IMR-90 (cell line): ENCODE results near the gene HIGD2A. TPM values are rescaled to one million over a fixed set of nuclear protein-coding genes. Genes with fewer than 3 reads are reported as not detected.

Experiments used
- ATAC-seq: fragments of 200-7000 bp; cut with Tn5 transposase; 2 replicates; pipeline ENCODE4 v1.9.1; 2020; ENCODE audit warnings: low read depth, mild to moderate bottlenecking, moderate library complexity
- BruUV-seq: library from RNA; stranded (reverse); fragments of 400-500 nt; replicated peaks from 2 replicates; lab custom pipeline; 2021; lab: Mats Ljungman, UMichigan
- CTCF ChIA-PET: fragments of 300-600 bp; formaldehyde crosslinking; extraction: SDS; loops from one replicate; lab custom pipeline; 2021; ENCODE audit warnings: antibody characterized with exemption; lab: Yijun Ruan, JAX
- POLR2A ChIA-PET: fragments of 300-600 bp; sonication (Branson Sonifier 250); formaldehyde crosslinking; loops from one replicate; lab custom pipeline; 2022; ENCODE audit warnings: antibody characterized with exemption; ENCODE audit not compliant: unreplicated experiment; lab: Charles Lee
- DNase-seq: peaks from one replicate; pipeline ENCODE4 v3.0.0; 2013
- H2AFZ ChIP-seq: replicated peaks from 2 replicates; pipeline ENCODE3; 2013; ENCODE audit warnings: low read length, mild to moderate bottlenecking; ENCODE audit not compliant: poor library complexity
- H2AK5ac ChIP-seq: 2 replicates; pipeline ENCODE4 v1.6.1; 2013; ENCODE audit warnings: low read depth, low read length, inconsistent platforms
- H2AK9ac ChIP-seq: replicated peaks from 2 replicates; pipeline ENCODE3; 2013; ENCODE audit warnings: mild to moderate bottlenecking, low read depth, low read length, moderate library complexity; ENCODE audit not compliant: poor library complexity
- H2BK120ac ChIP-seq: 2 replicates; pipeline ENCODE4 v1.6.1; 2013; ENCODE audit warnings: low read depth, low read length, inconsistent platforms
- H2BK15ac ChIP-seq: 3 replicates; pipeline ENCODE4 v1.6.1; 2013; ENCODE audit warnings: low read depth, low read length, inconsistent platforms
- H2BK20ac ChIP-seq: 2 replicates; pipeline ENCODE4 v1.6.1; 2013; ENCODE audit warnings: low read depth, mild to moderate bottlenecking, inconsistent platforms, low read length, moderate library complexity
- H2BK5ac ChIP-seq: 2 replicates; pipeline ENCODE4 v1.6.1; 2013; ENCODE audit warnings: mild to moderate bottlenecking, low read depth, low read length, inconsistent platforms; ENCODE audit not compliant: poor library complexity, severe bottlenecking
- H3K14ac ChIP-seq: replicated peaks from 2 replicates; pipeline ENCODE4 v1.6.1; 2013; ENCODE audit warnings: low read depth, low read length, inconsistent platforms
- H3K18ac ChIP-seq: 2 replicates; pipeline ENCODE4 v1.6.1; 2013; ENCODE audit warnings: low read depth, low read length, control low read depth
- H3K23ac ChIP-seq: 2 replicates; pipeline ENCODE4 v1.6.1; 2013; ENCODE audit warnings: low read depth, low read length, inconsistent platforms
- H3K27ac ChIP-seq: 2 replicates; pipeline ENCODE4 v1.5.1; 2013; ENCODE audit warnings: mild to moderate bottlenecking, control low read depth, low read length; ENCODE audit not compliant: insufficient read depth
- H3K27me3 ChIP-seq: 2 replicates; pipeline ENCODE4 v1.6.1; 2013; ENCODE audit warnings: low read length; ENCODE audit not compliant: control insufficient read depth, insufficient read depth
- H3K36me3 ChIP-seq: 2 replicates; pipeline ENCODE4 v1.6.1; 2013; ENCODE audit warnings: low read length, mixed read lengths; ENCODE audit not compliant: control insufficient read depth, insufficient read depth
- H3K4ac ChIP-seq: 2 replicates; pipeline ENCODE4 v1.6.1; 2013; ENCODE audit warnings: low read depth, low read length, inconsistent platforms
- H3K4me1 ChIP-seq: 2 replicates; pipeline ENCODE4 v1.6.1; 2013; ENCODE audit warnings: low read length, mixed read lengths; ENCODE audit not compliant: control insufficient read depth, insufficient read depth
- H3K4me2 ChIP-seq: 2 replicates; pipeline ENCODE4 v1.6.1; 2013; ENCODE audit warnings: low read depth, mild to moderate bottlenecking, control low read depth, low read length, moderate library complexity
- H3K4me3 ChIP-seq: 2 replicates; pipeline ENCODE4 v1.5.1; 2013; ENCODE audit warnings: low read depth, mild to moderate bottlenecking, control low read depth, low read length, moderate library complexity; ENCODE audit not compliant: insufficient read depth
- H3K56ac ChIP-seq: 2 replicates; pipeline ENCODE4 v1.6.1; 2013; ENCODE audit warnings: low read length, inconsistent platforms; ENCODE audit not compliant: insufficient read depth; ENCODE audit errors: extremely low read depth
- H3K79me1 ChIP-seq, 2 experiments: 2 replicates each; pipeline ENCODE4 v1.6.1; 2013; ENCODE audit warnings: low read length in 2 of 2, inconsistent platforms in 1 of 2, low read depth in 1 of 2
- H3K9ac ChIP-seq: 2 replicates; pipeline ENCODE4 v1.6.1; 2013; ENCODE audit warnings: low read depth, low read length, control low read depth
- H3K9me1 ChIP-seq: 2 replicates; pipeline ENCODE4 v1.6.1; 2013; ENCODE audit warnings: low read length, inconsistent platforms; ENCODE audit not compliant: insufficient read depth
- H3K9me3 ChIP-seq: 2 replicates; pipeline ENCODE4 v1.6.1; 2013; ENCODE audit warnings: low read length; ENCODE audit not compliant: control insufficient read depth, insufficient read depth
- H4K20me1 ChIP-seq: 2 replicates; pipeline ENCODE4 v1.6.1; 2013; ENCODE audit warnings: low read length, inconsistent platforms; ENCODE audit not compliant: insufficient read depth
- H4K5ac ChIP-seq: 2 replicates; pipeline ENCODE4 v1.6.1; 2013; ENCODE audit warnings: mild to moderate bottlenecking, low read depth, low read length, control low read depth
- H4K8ac ChIP-seq, 2 experiments: 2 replicates each; pipeline ENCODE4 v1.6.1; 2013; ENCODE audit warnings: low read depth in 2 of 2, low read length in 2 of 2, control low read depth in 1 of 2, inconsistent platforms in 1 of 2
- H4K91ac ChIP-seq: 2 replicates; pipeline ENCODE4 v1.6.1; 2013; ENCODE audit warnings: low read depth, low read length, inconsistent platforms; ENCODE audit not compliant: insufficient read depth
- BHLHE40 ChIP-seq: fragments of 150-350 bp; IDR thresholded peaks from 2 replicates; pipeline ENCODE4 v1.6.1; 2016; ENCODE audit warnings: mild to moderate bottlenecking, low read depth, low read length
- CEBPB ChIP-seq: IDR thresholded peaks from 2 replicates; pipeline ENCODE4 v1.6.1; 2012; ENCODE audit warnings: low read depth, low read length, improper control_type of control experiment
- FOS ChIP-seq: fragments of 150-350 bp; IDR thresholded peaks from 2 replicates; pipeline ENCODE4 v1.6.1; 2016; ENCODE audit warnings: low read depth, low read length
- MAZ ChIP-seq: IDR thresholded peaks from 2 replicates; pipeline ENCODE4 v1.6.1; 2012; ENCODE audit warnings: low read depth, mild to moderate bottlenecking, low read length, improper control_type of control experiment, moderate library complexity, borderline replicate concordance
- MXI1 ChIP-seq: IDR thresholded peaks from 2 replicates; pipeline ENCODE4 v1.6.1; 2012; ENCODE audit warnings: low read depth, mild to moderate bottlenecking, low read length, moderate library complexity, borderline replicate concordance
- POLR2A ChIP-seq: IDR thresholded peaks from 2 replicates; pipeline ENCODE4 v1.6.1; 2012; ENCODE audit warnings: mild to moderate bottlenecking, low read depth, low read length
- RAD21 ChIP-seq: IDR thresholded peaks from 2 replicates; pipeline ENCODE4 v1.6.1; 2012; ENCODE audit warnings: low read length, improper control_type of control experiment
- RCOR1 ChIP-seq: IDR thresholded peaks from 2 replicates; pipeline ENCODE4 v1.6.1; 2012; ENCODE audit warnings: mild to moderate bottlenecking, low read length, improper control_type of control experiment; ENCODE audit not compliant: insufficient replicate concordance
- RFX5 ChIP-seq: IDR thresholded peaks from 2 replicates; pipeline ENCODE4 v1.8.0; 2012; ENCODE audit warnings: low read depth, mild to moderate bottlenecking, low read length, moderate library complexity
- SMC3 ChIP-seq: fragments of 150-350 bp; IDR thresholded peaks from 2 replicates; pipeline ENCODE4 v1.6.1; 2016; ENCODE audit warnings: low read depth, mild to moderate bottlenecking, antibody characterized with exemption, low read length, moderate library complexity
- WGBS, 2 experiments: methylation state at CpG; one replicate each; pipeline versions ENCODE4 v1.1.5 to v1.1.7; 2013; ENCODE audit warnings: missing lambda C conversion rate in 2 of 2; ENCODE audit not compliant: insufficient read length in 1 of 2; ENCODE audit errors: extremely low coverage in 2 of 2; 5-methylcytosine and 5-hydroxymethylcytosine counted together
- dilution Hi-C: fragments of 300-500 bp; cut with HindIII; formaldehyde crosslinking; loops from one replicate; pipeline ENCODE4 v1.14.3; 2018; ENCODE audit warnings: low sequenced_read_pairs; ENCODE audit not compliant: unreplicated experiment
- in situ Hi-C: fragments of 300-500 bp; cut with MboI; formaldehyde crosslinking; loops from 3 replicates; pipeline ENCODE4 v1.14.3; 2019; ENCODE audit warnings: low sequenced_read_pairs, inconsistent platforms, mixed read lengths
- intact Hi-C: fragments of 100-400 bp; cut with micrococcal nuclease; formaldehyde crosslinking; loops from 2 replicates; pipeline ENCODE4 v1.10.0; 2022
- polyA plus RNA-seq, 3 experiments: library from polyadenylated mRNA; depleted of rRNA; stranded (reverse); fragments of >200 nt; gene quantifications; 2 replicates each; pipeline ENCODE4 v1.2.3, GENCODE V29; 2012; ENCODE audit warnings: low replicate concordance in 1 of 3
- total RNA-seq: library from RNA; depleted of rRNA; stranded (reverse); fragments of >200 nt; gene quantifications from 2 replicates; pipeline ENCODE4 v1.2.3, GENCODE V29; 2012
- TF ChIP-seq, protein P1 (sequence below): fragments of 150-350 bp; IDR thresholded peaks from 2 replicates; pipeline ENCODE4 v1.6.1; 2016; ENCODE audit warnings: low read depth, mild to moderate bottlenecking, low read length, moderate library complexity, borderline replicate concordance
- TF ChIP-seq, protein P2 (sequence below): conservative IDR thresholded peaks from 2 replicates; pipeline ENCODE4 v1.5.1; 2012; ENCODE audit warnings: mild to moderate bottlenecking, low read depth, low read length, improper control_type of control experiment

Gene HIGD2A
- total and polyA plus RNA-seq, 2 of the 4 experiments (the other 2 are of a cell fraction): 35.0 to 131 TPM

GRCh38 chr5:176425791-176426190 lies 37.2 kb downstream of the HIGD2A start:
- H3K9ac ChIP-seq: no peak overlapping the region
- H3K27me3 ChIP-seq: peaks cover under 1% of the 10 kb centered on the region; the same call in 1 of the 2 replicates
- H3K4me1 ChIP-seq: no peaks in the 10 kb centered on the region
- ChIA-PET CTCF (no interaction called here), POLR2A (no interaction called here)
- H2BK5ac ChIP-seq: no peak overlapping the region
- no peak overlapping the region for H2BK20ac ChIP-seq
- no peak overlapping the region for H3K4ac ChIP-seq
- no peak overlapping the region for H4K91ac ChIP-seq
- WGBS, 2 experiments: no CpG with 5 or more reads among the region's 1 CpG
- H3K36me3 ChIP-seq: no peaks in the 10 kb centered on the region
- H3K23ac ChIP-seq: no peak overlapping the region
- H3K27ac ChIP-seq: no peak overlapping the region
- no peak overlapping the region for H3K56ac ChIP-seq
- no peak overlapping the region for H2BK120ac ChIP-seq
- no peak for DNase-seq
- dilution Hi-C loops: no loop called here
- no peaks in the 10 kb centered on the region for H3K79me1 ChIP-seq
- H3K4me3 ChIP-seq: no peak overlapping the region
- H2BK15ac ChIP-seq: no peak overlapping the region
- no peak overlapping the region for H4K5ac ChIP-seq
- no peak overlapping the region for H2AK9ac ChIP-seq
- in situ Hi-C loops: no loop called here
- no peak for ATAC-seq
- no peak overlapping the region for H2AFZ ChIP-seq
- no peak overlapping the region for H3K14ac ChIP-seq
- H4K8ac ChIP-seq: no peak overlapping the region
- H2AK5ac ChIP-seq: no peak overlapping the region
- H3K4me2 ChIP-seq: no peak overlapping the region
- no peaks in the 10 kb centered on the region for H3K9me1 ChIP-seq
- no peak for TF ChIP-seq SMC3
- no peak for TF ChIP-seq RAD21
- TF ChIP-seq, protein P1, sequence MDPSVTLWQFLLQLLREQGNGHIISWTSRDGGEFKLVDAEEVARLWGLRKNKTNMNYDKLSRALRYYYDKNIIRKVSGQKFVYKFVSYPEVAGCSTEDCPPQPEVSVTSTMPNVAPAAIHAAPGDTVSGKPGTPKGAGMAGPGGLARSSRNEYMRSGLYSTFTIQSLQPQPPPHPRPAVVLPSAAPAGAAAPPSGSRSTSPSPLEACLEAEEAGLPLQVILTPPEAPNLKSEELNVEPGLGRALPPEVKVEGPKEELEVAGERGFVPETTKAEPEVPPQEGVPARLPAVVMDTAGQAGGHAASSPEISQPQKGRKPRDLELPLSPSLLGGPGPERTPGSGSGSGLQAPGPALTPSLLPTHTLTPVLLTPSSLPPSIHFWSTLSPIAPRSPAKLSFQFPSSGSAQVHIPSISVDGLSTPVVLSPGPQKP: no peak
- TF ChIP-seq POLR2A: no peak
- TF ChIP-seq MAZ: no peak
- no peak for TF ChIP-seq BHLHE40
- TF ChIP-seq RCOR1: no peak
- TF ChIP-seq CEBPB: no peak
- no peak for TF ChIP-seq FOS
- TF ChIP-seq RFX5: no peak
- no peak for TF ChIP-seq MXI1
- TF ChIP-seq, protein P2, sequence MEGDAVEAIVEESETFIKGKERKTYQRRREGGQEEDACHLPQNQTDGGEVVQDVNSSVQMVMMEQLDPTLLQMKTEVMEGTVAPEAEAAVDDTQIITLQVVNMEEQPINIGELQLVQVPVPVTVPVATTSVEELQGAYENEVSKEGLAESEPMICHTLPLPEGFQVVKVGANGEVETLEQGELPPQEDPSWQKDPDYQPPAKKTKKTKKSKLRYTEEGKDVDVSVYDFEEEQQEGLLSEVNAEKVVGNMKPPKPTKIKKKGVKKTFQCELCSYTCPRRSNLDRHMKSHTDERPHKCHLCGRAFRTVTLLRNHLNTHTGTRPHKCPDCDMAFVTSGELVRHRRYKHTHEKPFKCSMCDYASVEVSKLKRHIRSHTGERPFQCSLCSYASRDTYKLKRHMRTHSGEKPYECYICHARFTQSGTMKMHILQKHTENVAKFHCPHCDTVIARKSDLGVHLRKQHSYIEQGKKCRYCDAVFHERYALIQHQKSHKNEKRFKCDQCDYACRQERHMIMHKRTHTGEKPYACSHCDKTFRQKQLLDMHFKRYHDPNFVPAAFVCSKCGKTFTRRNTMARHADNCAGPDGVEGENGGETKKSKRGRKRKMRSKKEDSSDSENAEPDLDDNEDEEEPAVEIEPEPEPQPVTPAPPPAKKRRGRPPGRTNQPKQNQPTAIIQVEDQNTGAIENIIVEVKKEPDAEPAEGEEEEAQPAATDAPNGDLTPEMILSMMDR: no peak
- peaks cover 2% of the 10 kb centered on the region; the same call in 1 of the 2 replicates for H3K9me3 ChIP-seq
- H3K18ac ChIP-seq: no peak overlapping the region
- H4K20me1 ChIP-seq: no peaks in the 10 kb centered on the region
- no TSS peak for BruUV-seq
- intact Hi-C loops: no loop called here
